ENCODE results near the gene KRT7.

Gene KRT7

GRCh38 chr12:52211716-52212585 lies 21.1 kb upstream of the KRT7 start:
- DNase-seq (ENCODE audit: low spot score), result no peak

- DNase-seq (ENCODE audit: low spot score), result no peak
These were observed 20.1 kb upstream of the KRT7 start for GRCh38 chr12:52212701-52213563.

GRCh38 chr12:52213564-52214420 lies 19.3 kb upstream of the KRT7 start:
- DNase-seq (ENCODE audit: low spot score), result peak; percentile 88

GRCh38 chr12:52214421-52214802 lies 18.6 kb upstream of the KRT7 start:
- DNase-seq (ENCODE audit: low spot score), result peak; percentile 73

GRCh38 chr12:52215587-52216031 lies 17.4 kb upstream of the KRT7 start:
- DNase-seq (ENCODE audit: low spot score), result peak; percentile 97

GRCh38 chr12:52216100-52216499 lies 16.9 kb upstream of the KRT7 start:
- no peak for DNase-seq (ENCODE audit: low spot score)

GRCh38 chr12:52216807-52217206 lies 16.2 kb upstream of the KRT7 start:
- no peak for DNase-seq (ENCODE audit: low spot score)

- peak; percentile 91 for DNase-seq (ENCODE audit: low spot score)
These were observed 15.8 kb upstream of the KRT7 start for GRCh38 chr12:52217223-52217622.

GRCh38 chr12:52218001-52218400 lies 15.0 kb upstream of the KRT7 start:
- no peak for DNase-seq (ENCODE audit: low spot score)

GRCh38 chr12:52220477-52220876 lies 12.6 kb upstream of the KRT7 start:
- DNase-seq (ENCODE audit: low spot score), result no peak

GRCh38 chr12:52221070-52221781 lies 11.8 kb upstream of the KRT7 start:
- no peak for DNase-seq (ENCODE audit: low spot score)

GRCh38 chr12:52221912-52222457 lies 11.1 kb upstream of the KRT7 start:
- peak; percentile 97 for DNase-seq (ENCODE audit: low spot score)

- DNase-seq (ENCODE audit: low spot score), result peak; percentile 51
These were observed 10.4 kb upstream of the KRT7 start for GRCh38 chr12:52222692-52223091.

- peak; percentile 71 for DNase-seq (ENCODE audit: low spot score)
These were observed 9.5 kb upstream of the KRT7 start for GRCh38 chr12:52223406-52224039.

- peak; percentile 53 for DNase-seq (ENCODE audit: low spot score)
These were observed 8.9 kb upstream of the KRT7 start for GRCh38 chr12:52224151-52224550.

- DNase-seq (ENCODE audit: low spot score), result no peak
These were observed 7.3 kb upstream of the KRT7 start for GRCh38 chr12:52225752-52226151.

- DNase-seq (ENCODE audit: low spot score), result no peak
These were observed 6.6 kb upstream of the KRT7 start for GRCh38 chr12:52226446-52226845.

- no peak for DNase-seq (ENCODE audit: low spot score)
These were observed 5.4 kb upstream of the KRT7 start for GRCh38 chr12:52227606-52228166.

GRCh38 chr12:52228366-52228765 lies 4.7 kb upstream of the KRT7 start:
- DNase-seq (ENCODE audit: low spot score), result no peak

GRCh38 chr12:52228931-52229330 lies 4.1 kb upstream of the KRT7 start:
- no peak for DNase-seq (ENCODE audit: low spot score)

Measured in kidney tubule cell (primary cell).